SK-N-SH treated with all-trans-retinoic acid at 6 μM for 48 hours (cell line): ENCODE data around the gene TPCN1.

ENCODE experiments used
- BACH2 ChIP-seq: fragments of 250-450 bp; sonication (Bioruptor Pico); IDR thresholded peaks from 2 replicates; pipeline ENCODE4 v1.9.0; 2021; ENCODE audit warnings: mild to moderate bottlenecking, borderline replicate concordance
- CREB5 ChIP-seq: fragments of 250-450 bp; sonication (Bioruptor Pico); IDR thresholded peaks from 2 replicates; pipeline ENCODE4 v1.5.1; 2020; ENCODE audit warnings: low read depth, mild to moderate bottlenecking, moderate library complexity
- CSDC2 ChIP-seq: fragments of 250-450 bp; sonication (Bioruptor Pico); IDR thresholded peaks from 2 replicates; pipeline ENCODE4 v1.5.0; 2020; ENCODE audit warnings: mild to moderate bottlenecking, moderate library complexity
- GLIS3 ChIP-seq: fragments of 250-450 bp; sonication (Bioruptor Pico); IDR thresholded peaks from 2 replicates; pipeline ENCODE4 v1.5.0; 2020; ENCODE audit warnings: mild to moderate bottlenecking, moderate library complexity
- OSR1 ChIP-seq: fragments of 250-450 bp; sonication (Bioruptor Pico); IDR thresholded peaks from 2 replicates; pipeline ENCODE4 v1.8.0; 2022; ENCODE audit warnings: moderate library complexity, mild to moderate bottlenecking, inconsistent platforms
- POU6F1 ChIP-seq: fragments of 250-450 bp; sonication (Bioruptor Pico); IDR thresholded peaks from 2 replicates; pipeline ENCODE4 v1.8.0; 2021; ENCODE audit warnings: low read depth, mild to moderate bottlenecking, moderate library complexity, borderline replicate concordance
- PPARA ChIP-seq: fragments of 250-450 bp; sonication (Bioruptor Pico); IDR thresholded peaks from 2 replicates; pipeline ENCODE4 v1.5.0; 2020; ENCODE audit warnings: mild to moderate bottlenecking, borderline replicate concordance
- TF ChIP-seq, protein P1 (sequence below): fragments of 250-450 bp; sonication (Bioruptor Pico); IDR thresholded peaks from 2 replicates; pipeline ENCODE4 v1.8.0; 2020; ENCODE audit warnings: mild to moderate bottlenecking, moderate library complexity, borderline replicate concordance

DNA sequence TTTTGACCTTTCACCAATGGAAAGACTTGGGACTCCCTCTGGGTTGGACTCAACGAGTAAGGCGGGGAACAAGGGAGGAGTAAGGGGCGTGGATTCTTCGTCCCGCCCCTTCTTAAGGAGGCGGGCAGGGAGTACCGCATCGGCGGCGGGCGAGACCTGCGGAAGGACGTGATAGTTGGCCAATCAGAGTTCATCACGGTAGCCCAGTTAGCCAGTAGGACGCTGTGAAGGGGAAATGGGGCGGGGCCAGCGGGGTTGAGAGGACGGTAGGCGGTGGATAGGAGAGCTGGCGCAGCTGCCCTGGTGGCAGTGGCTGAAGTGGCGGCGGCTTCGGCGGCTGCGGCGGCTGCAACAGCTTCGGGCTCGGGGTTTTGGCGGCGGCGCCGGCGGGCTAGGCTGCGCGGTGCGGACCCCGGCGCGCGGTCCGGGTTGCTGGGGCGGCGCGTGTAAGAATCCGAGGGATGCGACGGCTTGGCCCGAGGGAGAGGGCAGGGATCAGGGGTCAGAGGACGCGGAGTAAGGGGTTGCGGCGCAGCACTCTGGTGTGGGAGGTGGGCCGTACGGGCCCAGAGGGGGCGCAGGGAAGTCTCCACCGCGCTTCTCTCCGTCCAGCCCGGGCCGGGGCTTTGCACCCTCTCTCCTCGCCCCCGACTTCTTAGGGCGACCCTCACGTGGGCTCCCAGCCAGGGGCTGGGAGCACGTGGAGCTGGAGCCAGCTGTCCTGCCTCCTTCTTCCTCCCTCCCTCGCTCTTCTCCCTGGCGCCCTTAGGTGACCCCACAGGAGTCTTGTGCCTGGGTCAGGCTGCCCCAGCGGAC lies at the start of gene TPCN1:
- TF ChIP-seq PPARA (no peak), GLIS3 (CRISPR knock-in tag) (no peak), CREB5 (no peak), BACH2 (CRISPR knock-in tag) (no peak), OSR1 (no peak), POU6F1 (CRISPR knock-in tag) (no peak), CSDC2 (no peak)
- TF ChIP-seq, protein P1, sequence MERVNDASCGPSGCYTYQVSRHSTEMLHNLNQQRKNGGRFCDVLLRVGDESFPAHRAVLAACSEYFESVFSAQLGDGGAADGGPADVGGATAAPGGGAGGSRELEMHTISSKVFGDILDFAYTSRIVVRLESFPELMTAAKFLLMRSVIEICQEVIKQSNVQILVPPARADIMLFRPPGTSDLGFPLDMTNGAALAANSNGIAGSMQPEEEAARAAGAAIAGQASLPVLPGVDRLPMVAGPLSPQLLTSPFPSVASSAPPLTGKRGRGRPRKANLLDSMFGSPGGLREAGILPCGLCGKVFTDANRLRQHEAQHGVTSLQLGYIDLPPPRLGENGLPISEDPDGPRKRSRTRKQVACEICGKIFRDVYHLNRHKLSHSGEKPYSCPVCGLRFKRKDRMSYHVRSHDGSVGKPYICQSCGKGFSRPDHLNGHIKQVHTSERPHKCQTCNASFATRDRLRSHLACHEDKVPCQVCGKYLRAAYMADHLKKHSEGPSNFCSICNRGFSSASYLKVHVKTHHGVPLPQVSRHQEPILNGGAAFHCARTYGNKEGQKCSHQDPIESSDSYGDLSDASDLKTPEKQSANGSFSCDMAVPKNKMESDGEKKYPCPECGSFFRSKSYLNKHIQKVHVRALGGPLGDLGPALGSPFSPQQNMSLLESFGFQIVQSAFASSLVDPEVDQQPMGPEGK (CRISPR knock-in tag) = no peak
